Fibroblast of the aortic adventitia (primary cell): ENCODE measurements around the gene ZNF423. TPM values are rescaled to one million over a fixed set of nuclear protein-coding genes. Genes with fewer than 3 reads are reported as not detected.

Source experiments
- DNase-seq: peaks from one replicate; pipeline ENCODE4 v3.0.0-alpha.2; 2010; ENCODE audit warnings: low read depth
- H3K4me3 ChIP-seq: 2 replicates; pipeline ENCODE4 v1.5.1; 2011; ENCODE audit warnings: low read depth, mild to moderate bottlenecking, control low read depth, low read length, moderate library complexity
- CTCF ChIP-seq: IDR thresholded peaks from 2 replicates; pipeline ENCODE4 v1.5.1; 2011; ENCODE audit warnings: mild to moderate bottlenecking, low read length, control low read depth, inconsistent platforms; ENCODE audit not compliant: insufficient read depth
- total RNA-seq: library from RNA; depleted of rRNA; stranded (reverse); fragments of >200 nt; gene quantifications from 2 replicates; pipeline ENCODE4 v1.2.3, GENCODE V29; 2012; ENCODE audit warnings: low replicate concordance

The ZNF423 gene
- total RNA-seq, 1 donor, result 13.5 TPM

GRCh38 chr16:49854188-49854795, 1.6 kb downstream of the ZNF423 start:
- H3K4me3 ChIP-seq, result peak overlapping the region; percentile 66
- no peak for TF ChIP-seq CTCF
- no peak for DNase-seq

DNA sequence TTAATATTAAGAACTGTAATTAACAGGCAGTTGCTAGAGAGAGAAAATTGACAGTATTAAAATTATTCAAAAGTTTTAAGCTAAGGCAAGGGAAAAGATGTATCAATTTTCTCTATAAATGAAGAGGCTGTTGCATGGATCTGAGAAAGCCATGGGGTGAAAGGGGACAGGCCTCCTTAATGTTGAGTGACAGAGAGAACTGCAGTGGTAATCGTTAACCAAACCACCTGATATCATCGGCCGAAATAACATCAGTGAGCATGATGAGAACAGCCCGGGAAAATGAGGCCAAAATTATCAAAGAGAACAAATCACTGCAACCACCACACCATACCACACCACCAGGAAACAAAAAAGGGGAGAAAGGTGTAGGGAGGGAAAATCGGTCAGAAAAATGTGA, 3.6 kb downstream of the ZNF423 start:
- H3K4me3 ChIP-seq, result no peak overlapping the region
- no peak for DNase-seq
- no peak for TF ChIP-seq CTCF

GRCh38 chr16:49851468-49851787, 4.5 kb downstream of the ZNF423 start:
- TF ChIP-seq CTCF, result no peak
- H3K4me3 ChIP-seq, result no peak overlapping the region
- no peak for DNase-seq

DNA sequence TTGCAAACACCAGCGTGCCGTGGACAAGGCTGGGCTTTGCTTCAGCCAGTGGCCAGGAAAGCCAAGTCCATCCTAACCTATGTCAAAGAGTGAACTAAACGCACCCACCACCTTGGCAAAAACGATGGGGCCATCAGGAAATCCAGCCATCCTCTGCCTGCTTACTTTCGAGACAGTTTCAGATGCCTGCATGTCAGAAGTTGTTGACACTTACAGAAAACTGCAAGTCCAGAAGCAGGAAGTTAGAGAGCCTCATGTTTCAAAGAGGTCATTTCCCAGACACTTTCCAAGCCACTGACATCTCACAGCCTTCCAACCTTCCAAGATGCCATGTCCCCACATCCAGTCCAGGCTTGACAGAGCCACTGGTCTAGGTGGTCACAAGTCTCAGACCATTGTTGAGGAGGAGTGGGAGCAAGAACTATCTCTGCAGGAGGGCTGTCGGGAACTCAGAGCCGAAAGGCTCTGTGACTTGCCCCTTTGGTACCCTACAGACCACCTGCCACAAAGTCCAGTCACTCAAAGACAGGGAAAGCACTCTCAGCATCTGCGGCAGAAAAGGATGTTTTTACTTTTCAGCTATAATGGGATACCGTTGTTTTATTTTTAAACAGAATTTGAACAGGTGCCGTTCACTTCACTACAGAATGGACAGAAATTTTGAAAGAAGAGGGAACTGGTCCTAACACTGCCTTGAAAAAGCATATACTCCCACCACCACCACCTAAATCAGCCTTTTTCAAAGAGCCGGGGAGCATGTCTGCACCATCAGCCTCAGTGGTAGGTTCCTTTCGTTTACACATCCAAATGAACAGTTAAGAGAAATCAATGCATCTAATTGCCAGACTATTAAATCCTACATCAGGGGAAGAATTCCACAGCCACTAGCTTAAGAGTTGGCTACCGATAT, 5.1 kb downstream of the ZNF423 start:
- no peak for DNase-seq
- TF ChIP-seq CTCF, result no peak
- no peak overlapping the region for H3K4me3 ChIP-seq

GRCh38 chr16:49849754-49850108, 6.2 kb downstream of the ZNF423 start:
- no peak overlapping the region for H3K4me3 ChIP-seq
- no peak for TF ChIP-seq CTCF
- no peak for DNase-seq

DNA sequence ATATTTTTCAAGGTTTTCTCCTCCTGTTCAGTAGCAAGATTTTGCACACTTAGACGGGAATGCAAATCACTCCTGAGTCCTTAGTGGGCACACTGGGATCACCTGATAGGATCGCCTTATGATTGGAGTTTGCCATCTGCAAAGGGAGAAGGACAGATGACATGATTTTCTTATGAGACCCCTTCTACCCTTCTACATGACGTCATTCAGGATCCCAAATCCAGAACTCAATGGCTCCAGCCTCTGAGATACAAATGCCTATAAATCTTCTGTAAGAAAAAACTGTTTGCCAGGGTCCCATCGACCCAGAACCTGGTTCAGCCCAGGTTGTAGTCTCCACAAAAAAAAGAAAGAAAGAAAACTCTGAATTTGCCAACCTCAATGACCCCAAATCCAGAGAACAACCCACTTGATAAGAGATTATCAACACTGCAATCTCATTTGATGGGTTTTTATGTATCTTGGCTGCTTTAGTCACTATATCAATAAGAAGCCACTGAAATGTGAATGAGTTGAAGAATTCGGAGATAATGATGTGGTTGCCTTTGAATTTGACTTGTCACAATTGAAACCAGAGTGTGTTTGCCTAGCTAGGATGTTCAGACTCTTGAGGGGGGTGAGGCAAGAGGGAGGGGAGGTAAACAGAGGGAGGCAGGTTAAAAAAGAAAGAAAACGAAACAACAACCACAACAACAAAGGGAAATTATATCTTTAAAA, 6.7 kb downstream of the ZNF423 start:
- no peak for TF ChIP-seq CTCF
- DNase-seq, result no peak

More for the DNA sequence above, 6.7 kb downstream of the ZNF423 start:
- H3K4me3 ChIP-seq, result no peak overlapping the region
